HepG2 (cell line): Measurements from ENCODE around the gene WSB1. TPM values are rescaled to one million over a fixed set of nuclear protein-coding genes. Genes with fewer than 3 reads are reported as not detected.

Source experiments
- FOSL1 ChIP-seq: sonication (generic); formaldehyde crosslinking; IDR thresholded peaks from 2 replicates; pipeline ENCODE4 v1.9.0; 2021; ENCODE audit warnings: missing genetic modification reagents, borderline replicate concordance
- GABPB1 ChIP-seq: IDR thresholded peaks from 2 replicates; pipeline ENCODE4 v1.6.1; 2016; ENCODE audit warnings: mild to moderate bottlenecking, missing genetic modification reagents, moderate library complexity, missing compliant biosample characterization
- GATAD1 ChIP-seq: IDR thresholded peaks from 2 replicates; pipeline ENCODE4 v1.6.1; 2016; ENCODE audit warnings: missing genetic modification reagents, missing compliant biosample characterization
- IRF2 ChIP-seq: IDR thresholded peaks from 2 replicates; pipeline ENCODE4 v1.6.1; 2018; ENCODE audit warnings: missing genetic modification reagents, missing compliant biosample characterization
- KDM1A ChIP-seq: IDR thresholded peaks from 2 replicates; pipeline ENCODE4 v1.6.1; 2016; ENCODE audit warnings: missing compliant biosample characterization
- KLF12 ChIP-seq: sonication (generic); formaldehyde crosslinking; IDR thresholded peaks from 2 replicates; pipeline ENCODE4 v1.4.0; 2020; ENCODE audit warnings: missing genetic modification reagents, borderline replicate concordance
- LCORL ChIP-seq, 2 experiments: fragments of 450-650 bp in 1 of 2; sonication (generic) in 1 of 2; formaldehyde crosslinking in 1 of 2; IDR thresholded peaks; 2 replicates each; pipeline versions ENCODE4 v1.5.0 to v1.6.1; 2017 to 2020; ENCODE audit warnings: antibody characterized with exemption in 1 of 2, missing genetic modification reagents in 1 of 2
- MYC ChIP-seq: sonication (generic); formaldehyde crosslinking; IDR thresholded peaks from 2 replicates; pipeline ENCODE4 v1.9.0; 2021; ENCODE audit warnings: missing genetic modification reagents, borderline replicate concordance
- RAD21 ChIP-seq: fragments of 450-650 bp; formaldehyde crosslinking; IDR thresholded peaks from 2 replicates; pipeline ENCODE4 v1.5.0; 2020; ENCODE audit warnings: mild to moderate bottlenecking
- REL ChIP-seq: sonication (generic); formaldehyde crosslinking; conservative IDR thresholded peaks from 2 replicates; pipeline ENCODE4 v1.8.0; 2022; ENCODE audit warnings: mild to moderate bottlenecking, missing genetic modification reagents, moderate library complexity
- REPIN1 ChIP-seq: sonication (generic); formaldehyde crosslinking; IDR thresholded peaks from 2 replicates; pipeline ENCODE4 v1.8.0; 2022; ENCODE audit warnings: missing genetic modification reagents, low read depth, mild to moderate bottlenecking, borderline replicate concordance
- SATB2 ChIP-seq: sonication (generic); formaldehyde crosslinking; IDR thresholded peaks from 2 replicates; pipeline ENCODE4 v1.5.0; 2020; ENCODE audit warnings: missing genetic modification reagents
- SRY ChIP-seq: sonication (generic); formaldehyde crosslinking; IDR thresholded peaks from 2 replicates; pipeline ENCODE4 v1.8.0; 2022; ENCODE audit warnings: mild to moderate bottlenecking, missing genetic modification reagents
- STAT5B ChIP-seq: sonication (generic); formaldehyde crosslinking; IDR thresholded peaks from 2 replicates; pipeline ENCODE4 v1.4.0; 2020; ENCODE audit warnings: missing genetic modification reagents
- TEAD3 ChIP-seq: optimal IDR thresholded peaks from 2 replicates; pipeline ENCODE3; 2016; ENCODE audit warnings: borderline replicate concordance
- ZBTB42 ChIP-seq: sonication (generic); formaldehyde crosslinking; IDR thresholded peaks from 2 replicates; pipeline ENCODE4 v1.5.0; 2020; ENCODE audit warnings: mild to moderate bottlenecking, missing genetic modification reagents
- ZBTB7B ChIP-seq: sonication (generic); formaldehyde crosslinking; IDR thresholded peaks from 2 replicates; pipeline ENCODE4 v1.4.0; 2020; ENCODE audit warnings: missing genetic modification reagents
- polyA plus RNA-seq, 8 experiments: library from polyadenylated mRNA; depleted of rRNA in 3 of 8; stranded (reverse) in 7 of 8; unstranded in 1 of 8; fragments of >200 nt; fragmentation: Illumina TruSeq in 4 of 8; extraction: Trizol in 4 of 8; gene quantifications; 2 replicates each; pipeline versions ENCODE4 v1.2.1 to v1.2.3, GENCODE V29; 2011 to 2016; ENCODE audit warnings: low read depth in 4 of 8, missing spikeins in 1 of 8, mixed read lengths in 1 of 8; ENCODE audit not compliant: insufficient read depth in 1 of 8
- total RNA-seq, 5 experiments: library from RNA; depleted of rRNA; stranded (reverse); fragments of >200 nt; fragmentation: Illumina TruSeq; extraction: Trizol; gene quantifications; 2 replicates each; pipeline ENCODE4 v1.2.3, GENCODE V29; 2016; ENCODE audit warnings: low read depth in 1 of 5
- TF ChIP-seq, protein P1 (sequence below): sonication (generic); formaldehyde crosslinking; IDR thresholded peaks from 2 replicates; pipeline ENCODE4 v1.5.1; 2020; ENCODE audit warnings: mild to moderate bottlenecking, moderate library complexity, missing genetic modification reagents
- TF ChIP-seq, protein P2 (sequence below): sonication (generic); formaldehyde crosslinking; IDR thresholded peaks from 2 replicates; pipeline ENCODE4 v1.4.0; 2020; ENCODE audit warnings: missing genetic modification reagents
- TF ChIP-seq, protein P3 (sequence below): sonication (generic); formaldehyde crosslinking; IDR thresholded peaks from 2 replicates; pipeline ENCODE4 v1.4.0; 2020; ENCODE audit warnings: missing genetic modification reagents
- TF ChIP-seq, protein P4 (sequence below): sonication (generic); formaldehyde crosslinking; IDR thresholded peaks from 2 replicates; pipeline ENCODE4 v1.4.0; 2020; ENCODE audit warnings: missing genetic modification reagents, mild to moderate bottlenecking, borderline replicate concordance

WSB1 gene
- total and polyA plus RNA-seq, 2 of the 13 experiments (the other 11 are each of a cell fraction or from before 2014, with no cell fraction given): 81.3 to 294 TPM

DNA sequence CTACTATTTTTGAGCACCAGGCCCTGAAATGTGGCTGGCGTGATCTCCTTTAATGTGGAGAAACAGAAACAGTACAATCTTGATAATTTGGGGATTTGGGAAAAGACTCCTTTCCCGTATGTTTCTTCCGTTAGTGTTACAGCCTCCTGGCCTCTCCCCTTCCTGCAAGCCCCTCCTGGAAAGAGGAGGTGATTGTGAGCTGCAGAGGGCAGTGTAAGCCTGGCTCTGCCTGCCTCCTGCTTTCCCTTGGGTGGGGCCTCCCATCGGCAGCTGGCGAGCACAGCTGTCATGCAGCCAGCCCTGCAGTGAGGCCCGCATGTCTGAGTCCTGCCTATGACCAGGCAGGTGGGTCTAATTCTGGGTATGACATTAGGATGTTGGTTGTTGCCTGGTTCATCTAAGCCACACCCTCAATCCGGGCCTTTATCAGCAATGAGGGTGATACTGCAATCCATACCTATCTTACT is 48.7 kb upstream of the WSB1 start (continued):
- TF ChIP-seq GATAD1 (CRISPR knock-in tag) (peak; percentile 54; the same call in 1 of the 2 replicates), REL (CRISPR knock-in tag) (no peak), IRF2 (CRISPR knock-in tag) (peak; percentile 80), SATB2 (CRISPR knock-in tag) (no peak), MYC (CRISPR knock-in tag) (peak; percentile 67; the same call in 1 of the 2 replicates), STAT5B (CRISPR knock-in tag) (0 out of 2 replicates have a peak, but pooled peaks have one; percentile 45), KDM1A (0 out of 2 replicates have a peak, but pooled peaks have one; percentile 6), GABPB1 (CRISPR knock-in tag) (peak; percentile 52; the same call in 1 of the 2 replicates), KLF12 (CRISPR knock-in tag) (peak; percentile 88), RAD21 (CRISPR knock-in tag) (peak; percentile 94), LCORL (IDR thresholded peaks at IDR 0.05) (no peak), LCORL (CRISPR knock-in tag; IDR thresholded peaks at IDR 0.05) (peak; percentile 61; the same call in 1 of the 2 replicates), ZBTB7B (CRISPR knock-in tag) (peak; percentile 52; the same call in 1 of the 2 replicates), REPIN1 (CRISPR knock-in tag) (0 out of 2 replicates have a peak, but pooled peaks have one; percentile 29), ZBTB42 (CRISPR knock-in tag) (peak; percentile 97), TEAD3 (CRISPR knock-in tag) (peak; percentile 55), SRY (CRISPR knock-in tag) (no peak), FOSL1 (peak; percentile 34; the same call in 1 of the 2 replicates)
- TF ChIP-seq, protein P1, sequence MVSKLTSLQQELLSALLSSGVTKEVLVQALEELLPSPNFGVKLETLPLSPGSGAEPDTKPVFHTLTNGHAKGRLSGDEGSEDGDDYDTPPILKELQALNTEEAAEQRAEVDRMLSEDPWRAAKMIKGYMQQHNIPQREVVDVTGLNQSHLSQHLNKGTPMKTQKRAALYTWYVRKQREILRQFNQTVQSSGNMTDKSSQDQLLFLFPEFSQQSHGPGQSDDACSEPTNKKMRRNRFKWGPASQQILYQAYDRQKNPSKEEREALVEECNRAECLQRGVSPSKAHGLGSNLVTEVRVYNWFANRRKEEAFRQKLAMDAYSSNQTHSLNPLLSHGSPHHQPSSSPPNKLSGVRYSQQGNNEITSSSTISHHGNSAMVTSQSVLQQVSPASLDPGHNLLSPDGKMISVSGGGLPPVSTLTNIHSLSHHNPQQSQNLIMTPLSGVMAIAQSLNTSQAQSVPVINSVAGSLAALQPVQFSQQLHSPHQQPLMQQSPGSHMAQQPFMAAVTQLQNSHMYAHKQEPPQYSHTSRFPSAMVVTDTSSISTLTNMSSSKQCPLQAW: peak; percentile 30; the same call in 1 of the 2 replicates
- TF ChIP-seq, protein P2, sequence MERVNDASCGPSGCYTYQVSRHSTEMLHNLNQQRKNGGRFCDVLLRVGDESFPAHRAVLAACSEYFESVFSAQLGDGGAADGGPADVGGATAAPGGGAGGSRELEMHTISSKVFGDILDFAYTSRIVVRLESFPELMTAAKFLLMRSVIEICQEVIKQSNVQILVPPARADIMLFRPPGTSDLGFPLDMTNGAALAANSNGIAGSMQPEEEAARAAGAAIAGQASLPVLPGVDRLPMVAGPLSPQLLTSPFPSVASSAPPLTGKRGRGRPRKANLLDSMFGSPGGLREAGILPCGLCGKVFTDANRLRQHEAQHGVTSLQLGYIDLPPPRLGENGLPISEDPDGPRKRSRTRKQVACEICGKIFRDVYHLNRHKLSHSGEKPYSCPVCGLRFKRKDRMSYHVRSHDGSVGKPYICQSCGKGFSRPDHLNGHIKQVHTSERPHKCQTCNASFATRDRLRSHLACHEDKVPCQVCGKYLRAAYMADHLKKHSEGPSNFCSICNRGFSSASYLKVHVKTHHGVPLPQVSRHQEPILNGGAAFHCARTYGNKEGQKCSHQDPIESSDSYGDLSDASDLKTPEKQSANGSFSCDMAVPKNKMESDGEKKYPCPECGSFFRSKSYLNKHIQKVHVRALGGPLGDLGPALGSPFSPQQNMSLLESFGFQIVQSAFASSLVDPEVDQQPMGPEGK: peak; percentile 97
- TF ChIP-seq, protein P3, sequence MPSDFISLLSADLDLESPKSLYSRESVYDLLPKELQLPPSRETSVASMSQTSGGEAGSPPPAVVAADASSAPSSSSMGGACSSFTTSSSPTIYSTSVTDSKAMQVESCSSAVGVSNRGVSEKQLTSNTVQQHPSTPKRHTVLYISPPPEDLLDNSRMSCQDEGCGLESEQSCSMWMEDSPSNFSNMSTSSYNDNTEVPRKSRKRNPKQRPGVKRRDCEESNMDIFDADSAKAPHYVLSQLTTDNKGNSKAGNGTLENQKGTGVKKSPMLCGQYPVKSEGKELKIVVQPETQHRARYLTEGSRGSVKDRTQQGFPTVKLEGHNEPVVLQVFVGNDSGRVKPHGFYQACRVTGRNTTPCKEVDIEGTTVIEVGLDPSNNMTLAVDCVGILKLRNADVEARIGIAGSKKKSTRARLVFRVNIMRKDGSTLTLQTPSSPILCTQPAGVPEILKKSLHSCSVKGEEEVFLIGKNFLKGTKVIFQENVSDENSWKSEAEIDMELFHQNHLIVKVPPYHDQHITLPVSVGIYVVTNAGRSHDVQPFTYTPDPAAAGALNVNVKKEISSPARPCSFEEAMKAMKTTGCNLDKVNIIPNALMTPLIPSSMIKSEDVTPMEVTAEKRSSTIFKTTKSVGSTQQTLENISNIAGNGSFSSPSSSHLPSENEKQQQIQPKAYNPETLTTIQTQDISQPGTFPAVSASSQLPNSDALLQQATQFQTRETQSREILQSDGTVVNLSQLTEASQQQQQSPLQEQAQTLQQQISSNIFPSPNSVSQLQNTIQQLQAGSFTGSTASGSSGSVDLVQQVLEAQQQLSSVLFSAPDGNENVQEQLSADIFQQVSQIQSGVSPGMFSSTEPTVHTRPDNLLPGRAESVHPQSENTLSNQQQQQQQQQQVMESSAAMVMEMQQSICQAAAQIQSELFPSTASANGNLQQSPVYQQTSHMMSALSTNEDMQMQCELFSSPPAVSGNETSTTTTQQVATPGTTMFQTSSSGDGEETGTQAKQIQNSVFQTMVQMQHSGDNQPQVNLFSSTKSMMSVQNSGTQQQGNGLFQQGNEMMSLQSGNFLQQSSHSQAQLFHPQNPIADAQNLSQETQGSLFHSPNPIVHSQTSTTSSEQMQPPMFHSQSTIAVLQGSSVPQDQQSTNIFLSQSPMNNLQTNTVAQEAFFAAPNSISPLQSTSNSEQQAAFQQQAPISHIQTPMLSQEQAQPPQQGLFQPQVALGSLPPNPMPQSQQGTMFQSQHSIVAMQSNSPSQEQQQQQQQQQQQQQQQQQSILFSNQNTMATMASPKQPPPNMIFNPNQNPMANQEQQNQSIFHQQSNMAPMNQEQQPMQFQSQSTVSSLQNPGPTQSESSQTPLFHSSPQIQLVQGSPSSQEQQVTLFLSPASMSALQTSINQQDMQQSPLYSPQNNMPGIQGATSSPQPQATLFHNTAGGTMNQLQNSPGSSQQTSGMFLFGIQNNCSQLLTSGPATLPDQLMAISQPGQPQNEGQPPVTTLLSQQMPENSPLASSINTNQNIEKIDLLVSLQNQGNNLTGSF: no peak
- TF ChIP-seq, protein P4, sequence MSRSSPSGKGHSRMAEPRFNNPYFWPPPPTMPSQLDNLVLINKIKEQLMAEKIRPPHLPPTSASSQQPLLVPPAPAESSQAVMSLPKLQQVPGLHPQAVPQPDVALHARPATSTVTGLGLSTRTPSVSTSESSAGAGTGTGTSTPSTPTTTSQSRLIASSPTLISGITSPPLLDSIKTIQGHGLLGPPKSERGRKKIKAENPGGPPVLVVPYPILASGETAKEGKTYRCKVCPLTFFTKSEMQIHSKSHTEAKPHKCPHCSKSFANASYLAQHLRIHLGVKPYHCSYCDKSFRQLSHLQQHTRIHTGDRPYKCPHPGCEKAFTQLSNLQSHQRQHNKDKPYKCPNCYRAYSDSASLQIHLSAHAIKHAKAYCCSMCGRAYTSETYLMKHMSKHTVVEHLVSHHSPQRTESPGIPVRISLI (CRISPR knock-in tag): no peak
